ENCODE measurements around the gene MPHOSPH9. TPM values are rescaled to one million over a fixed set of nuclear protein-coding genes. Genes with fewer than 3 reads are reported as not detected.
A peak's percentile ranks its signal among the peaks of the same experiment; 100 is the strongest.

The MPHOSPH9 gene
- polyA plus RNA-seq, 3 donors: 28.8 to 40.8 (median 36.5) TPM

- DNase-seq: no peak
Measured at GRCh38 chr12:123127182-123127495, 105.8 kb downstream of the MPHOSPH9 start.

GRCh38 chr12:123126294-123127181 is 106.4 kb downstream of the MPHOSPH9 start:
- DNase-seq: no peak

- DNase-seq: no peak
Measured at GRCh38 chr12:123122626-123123025, 110.3 kb downstream of the MPHOSPH9 start.

- DNase-seq: no peak
Measured at GRCh38 chr12:123121670-123122069, 111.3 kb downstream of the MPHOSPH9 start.

DNA sequence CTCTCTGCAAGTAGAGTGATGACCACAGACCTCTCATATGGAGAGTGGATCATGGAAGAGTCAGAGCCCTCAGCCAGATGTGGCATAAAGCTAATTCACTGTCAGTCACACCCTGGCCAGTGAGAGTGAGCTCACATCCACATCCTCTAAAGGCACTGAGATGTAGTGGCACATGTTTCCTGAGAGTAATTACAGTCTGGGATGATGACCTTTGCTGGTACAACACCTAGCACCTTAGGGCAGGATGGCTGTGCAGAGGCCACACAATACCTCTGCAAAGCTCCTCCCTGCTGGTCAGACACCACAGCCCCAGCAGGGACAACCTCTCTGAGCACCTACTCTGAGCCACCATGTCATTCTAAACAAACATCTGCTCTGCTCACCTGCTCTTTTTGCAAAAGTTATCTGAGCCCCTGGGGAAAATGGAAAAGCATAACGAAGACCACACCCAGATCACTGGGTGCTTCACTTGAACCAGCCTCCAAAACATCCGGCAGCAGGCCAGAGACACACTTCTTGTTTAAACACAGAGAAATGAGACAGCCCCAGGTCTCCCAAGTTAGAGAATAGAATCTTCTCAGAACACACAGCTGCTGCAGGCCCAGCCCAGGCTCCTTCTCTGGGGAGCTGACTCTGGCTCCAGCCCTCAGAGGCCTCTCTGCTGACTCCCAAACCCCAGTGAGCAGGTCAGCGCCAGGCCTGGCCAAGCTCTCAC is 112.3 kb downstream of the MPHOSPH9 start:
- no peak for DNase-seq

DNA sequence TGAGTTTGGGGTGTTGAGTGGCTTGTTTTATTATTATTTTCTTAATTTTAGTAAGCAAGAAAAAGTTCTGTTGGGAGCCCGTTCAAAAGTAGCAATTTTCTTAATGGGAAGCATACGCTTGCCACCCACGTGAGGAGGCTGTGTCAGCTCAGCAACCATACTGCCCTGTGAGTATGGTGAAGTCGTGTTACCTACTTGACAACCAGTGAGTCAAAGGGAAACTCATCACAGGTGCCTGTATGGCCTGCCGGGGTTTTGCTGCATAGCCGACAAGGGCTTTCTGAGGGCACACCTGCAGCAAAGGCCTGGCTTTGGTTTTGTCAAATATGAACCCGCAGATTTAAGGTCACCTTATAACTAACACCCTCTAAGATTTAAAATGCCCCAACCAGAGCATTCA is 113.1 kb downstream of the MPHOSPH9 start:
- no peak for DNase-seq

DNA sequence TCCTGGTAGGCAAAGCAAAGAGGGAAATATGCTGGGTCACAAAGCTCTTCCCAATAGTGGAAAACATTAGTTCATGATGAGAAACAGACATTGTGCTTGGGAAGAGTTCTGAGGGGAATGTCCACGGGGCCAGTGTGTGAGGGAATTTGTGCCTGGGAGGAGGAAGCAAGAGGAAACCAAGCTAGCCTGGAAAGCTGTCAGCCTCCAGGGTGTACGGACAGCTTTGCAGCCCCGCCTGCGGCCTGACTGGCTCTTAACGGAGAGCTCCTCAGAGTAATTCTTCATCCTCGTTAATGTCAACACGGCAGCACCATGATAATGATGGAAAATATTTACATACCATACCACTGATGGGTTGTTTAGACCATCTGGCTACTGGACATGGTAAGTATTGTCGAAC is 114.4 kb downstream of the MPHOSPH9 start:
- no peak for DNase-seq

DNA sequence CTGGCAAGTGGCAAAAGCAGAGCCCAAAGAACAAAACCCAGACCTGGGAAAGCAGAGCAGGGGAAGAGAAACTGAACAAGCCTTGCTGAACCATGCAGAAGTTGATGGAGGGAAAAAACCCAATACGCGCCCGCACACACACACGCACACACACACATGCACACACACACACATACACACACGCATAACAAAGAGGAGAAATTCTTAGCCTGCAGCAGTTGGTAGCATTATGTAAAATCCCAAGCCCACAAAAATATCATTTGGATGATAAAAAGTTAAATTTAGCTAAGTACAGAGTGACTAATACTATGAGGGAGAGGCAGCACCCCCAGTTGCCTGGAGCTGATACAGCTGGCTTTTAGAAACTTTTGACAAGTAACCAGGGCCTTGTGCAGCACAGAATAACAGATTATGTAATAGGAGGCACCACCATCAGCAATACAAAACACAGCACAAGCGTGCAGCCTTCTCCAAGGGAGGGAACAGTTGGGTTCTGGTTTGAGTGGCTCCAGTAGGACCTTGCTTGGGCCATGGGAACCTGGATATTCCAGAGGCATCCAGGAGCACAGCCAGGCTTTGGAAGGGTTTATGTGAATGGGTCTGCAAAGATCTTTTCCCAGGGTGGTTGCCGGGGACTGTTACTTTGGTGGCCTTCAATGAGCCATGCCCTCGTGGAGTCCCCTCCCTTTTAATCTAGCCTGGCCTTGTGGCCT is 117.4 kb downstream of the MPHOSPH9 start:
- peak; percentile 68 for DNase-seq

- no peak for DNase-seq
Measured at GRCh38 chr12:123114304-123115083, 118.4 kb downstream of the MPHOSPH9 start.

- DNase-seq: no peak
Measured at GRCh38 chr12:123113026-123113425, 119.9 kb downstream of the MPHOSPH9 start.

DNA sequence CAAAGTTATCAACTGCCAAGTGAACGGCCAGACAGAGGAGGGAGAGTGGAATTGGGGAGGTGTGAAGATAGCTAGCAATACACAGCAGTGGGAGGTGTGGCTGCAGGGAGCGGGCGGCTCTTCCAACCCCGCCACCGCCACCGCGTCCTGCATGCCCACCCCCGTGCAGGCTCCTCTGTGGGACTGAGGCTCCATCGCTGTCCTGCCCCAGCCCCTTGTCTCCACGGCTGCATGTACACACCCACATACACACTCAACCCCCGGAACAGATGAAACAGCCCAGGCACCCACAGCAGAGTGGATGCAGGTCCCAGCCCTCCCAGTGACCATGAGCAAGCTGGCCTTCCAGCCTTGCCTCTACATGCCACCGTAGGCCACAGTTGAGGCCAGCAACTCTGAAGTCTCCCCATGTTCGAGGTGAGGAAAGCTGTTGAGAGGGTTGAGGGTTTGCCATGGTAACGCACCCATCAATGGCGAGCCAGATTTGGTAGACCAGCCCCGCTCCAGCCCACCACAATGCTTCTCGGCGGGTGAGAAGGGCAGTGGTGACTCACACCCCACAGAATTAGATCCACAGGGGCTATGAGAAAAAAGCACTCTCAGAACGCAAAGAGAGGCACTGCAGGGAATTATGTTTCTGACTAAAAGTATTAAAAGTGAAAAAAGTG is 121.3 kb downstream of the MPHOSPH9 start:
- DNase-seq: no peak

DNA sequence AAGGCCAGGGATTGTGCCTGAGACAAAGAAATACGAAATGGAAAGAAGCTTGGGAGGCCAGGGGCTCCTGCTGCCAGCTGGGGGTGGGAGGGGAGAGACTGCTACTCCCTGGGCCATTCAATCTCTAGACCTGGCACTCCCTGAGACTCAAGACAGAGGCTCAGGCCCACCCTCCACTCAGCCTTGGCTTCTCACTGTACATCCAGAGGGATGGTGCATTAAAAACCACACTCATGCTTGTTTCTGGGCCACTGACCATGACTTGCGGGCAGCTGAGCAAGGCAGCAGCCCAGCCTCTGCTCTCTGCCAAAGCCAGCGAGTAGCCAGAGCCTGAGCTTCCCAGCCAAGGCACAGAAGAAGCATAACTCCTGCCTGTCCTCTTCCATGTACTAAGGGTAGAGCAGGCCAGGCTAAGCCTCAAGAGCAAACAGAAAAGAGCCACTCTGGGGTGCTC is 123.6 kb downstream of the MPHOSPH9 start:
- DNase-seq: no peak

GRCh38 chr12:123108682-123109066 is 124.3 kb downstream of the MPHOSPH9 start:
- DNase-seq: no peak

DNA sequence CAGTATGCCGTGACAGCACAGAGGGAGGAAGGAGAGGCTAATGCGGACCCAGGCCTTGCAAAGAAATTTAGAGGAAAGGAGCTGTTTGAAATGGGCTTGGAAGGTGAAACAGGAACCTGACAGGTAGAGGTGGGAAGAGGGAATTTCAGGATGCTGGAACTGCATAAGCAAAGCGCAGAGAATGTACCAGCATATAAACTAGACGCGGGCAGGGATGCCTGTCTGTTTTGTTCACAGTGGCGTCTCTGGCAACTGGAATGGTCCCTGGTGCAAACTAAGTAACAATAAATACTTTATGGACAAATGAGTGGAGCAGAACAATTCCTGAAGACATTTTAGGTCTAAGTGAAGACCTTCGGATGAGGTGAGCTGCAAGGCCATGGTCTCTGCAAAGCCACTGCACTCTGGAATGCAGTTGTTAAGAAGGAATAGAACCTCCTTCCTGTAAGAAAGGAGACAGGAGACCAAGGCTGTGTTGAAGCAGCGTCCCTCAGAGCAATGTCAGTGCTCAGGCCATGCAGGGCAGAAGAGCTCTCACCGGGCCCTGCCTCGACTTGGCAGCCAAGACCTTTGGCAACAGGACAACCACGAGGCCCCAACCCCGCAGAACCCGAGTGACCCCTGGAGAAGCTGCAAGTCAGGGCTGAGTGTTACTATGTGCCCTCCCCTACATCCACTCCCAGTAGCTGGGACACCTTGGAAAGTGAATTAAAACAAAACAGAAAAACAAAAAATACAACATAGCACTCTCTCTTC is 124.8 kb downstream of the MPHOSPH9 start:
- DNase-seq: no peak

DNA sequence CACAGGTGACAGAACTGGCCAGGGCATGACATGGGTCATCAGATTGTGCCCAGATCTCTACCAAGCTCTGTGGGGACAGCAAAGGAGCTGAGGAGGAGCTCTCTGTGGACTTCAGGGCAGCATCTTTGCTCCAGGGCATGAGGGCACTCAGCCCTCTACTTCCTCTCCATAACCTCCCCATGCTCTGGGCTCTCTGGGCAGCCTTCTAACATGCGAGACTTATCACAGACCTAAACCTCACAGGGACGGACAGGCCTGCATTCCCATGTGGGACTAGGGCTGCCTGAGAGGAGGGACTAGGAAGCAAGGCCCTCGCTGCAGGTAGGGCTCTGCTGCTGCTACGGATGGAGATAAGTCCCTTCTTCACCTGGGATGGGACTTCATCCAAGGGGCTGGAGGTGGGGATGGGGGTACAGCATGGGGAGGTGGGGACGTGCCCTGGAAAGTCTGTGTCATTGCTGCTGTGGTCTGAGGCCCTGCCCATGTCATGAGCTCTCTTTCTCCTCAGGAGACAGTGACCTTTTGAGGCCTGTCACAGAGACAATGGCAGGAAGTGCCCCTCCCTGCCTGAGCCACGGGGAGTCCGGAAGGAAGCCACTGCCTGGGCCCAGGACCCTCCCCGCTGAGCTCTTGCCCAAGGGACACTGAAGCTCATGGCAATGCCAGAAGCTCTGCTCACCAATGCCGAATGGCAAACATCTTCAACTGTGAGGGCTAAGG is 126.1 kb downstream of the MPHOSPH9 start:
- no peak for DNase-seq

DNA sequence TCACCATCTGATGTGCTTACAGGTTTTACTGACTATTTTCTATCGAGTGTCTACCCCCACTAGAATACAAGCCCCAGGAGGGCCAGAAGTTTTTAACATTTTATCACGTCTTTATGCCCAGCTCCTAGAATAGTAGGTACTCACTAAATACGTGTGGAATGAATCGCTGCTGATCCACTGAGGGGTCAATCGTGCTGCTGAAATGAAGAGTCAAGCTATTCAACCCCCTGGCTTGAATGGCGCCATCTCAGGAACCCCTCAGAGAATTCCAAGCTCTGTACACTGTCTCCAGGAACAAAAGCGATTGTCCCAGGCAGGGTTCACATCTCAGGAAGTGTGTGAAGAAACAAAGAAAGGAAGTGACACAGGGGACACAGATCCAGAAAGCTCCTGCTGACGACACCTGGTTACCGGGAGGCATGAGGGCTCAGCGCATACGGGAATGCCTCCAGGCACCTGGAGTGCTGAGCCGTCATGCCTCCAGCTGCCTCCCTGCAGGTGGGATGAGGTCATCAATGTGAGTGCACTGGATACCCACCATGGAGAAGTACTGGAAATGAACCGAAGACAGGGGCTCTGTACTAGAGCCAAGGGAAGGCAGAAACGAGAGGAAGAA is 127.6 kb downstream of the MPHOSPH9 start:
- no peak for DNase-seq

DNA sequence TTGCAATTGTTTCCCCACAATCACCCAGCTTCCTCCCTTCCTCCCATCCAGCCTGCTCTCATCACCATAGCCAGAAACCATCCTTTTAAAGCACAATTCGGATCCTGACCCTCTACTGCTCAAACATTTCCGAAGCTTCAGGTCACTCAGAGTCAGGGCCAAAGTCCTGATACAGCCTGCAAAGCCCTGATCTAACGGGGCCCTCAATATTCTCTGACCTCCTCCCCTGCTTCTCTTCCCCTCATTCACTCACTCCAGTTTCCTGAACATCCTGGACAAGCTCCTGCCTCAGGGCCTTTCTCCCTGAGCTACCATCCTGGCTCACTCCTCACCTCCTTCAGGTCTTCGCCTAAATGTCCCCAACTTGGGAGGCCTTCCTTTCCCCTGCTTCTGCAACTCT is 128.1 kb downstream of the MPHOSPH9 start:
- DNase-seq: no peak
